A673 (cell line): ENCODE data around the gene MAGI3.

Experiments used
- EZH2 ChIP-seq: fragments of 200-600 bp; sonication (generic); IDR thresholded peaks from 2 replicates; pipeline ENCODE4 v1.6.1; 2017; ENCODE audit warnings: borderline replicate concordance, low read depth, mild to moderate bottlenecking, mixed read lengths, antibody characterized with exemption, low read length; ENCODE audit not compliant: poor library complexity, severe bottlenecking
- TF ChIP-seq, protein P1 (sequence below): fragments of 300-800, 200-600 bp; sonication (generic); conservative IDR thresholded peaks from 2 replicates; pipeline ENCODE4 v1.5.1; 2017; ENCODE audit warnings: low read depth, mild to moderate bottlenecking, antibody characterized with exemption, low read length, moderate library complexity, mixed read lengths

- TF ChIP-seq, protein P1, sequence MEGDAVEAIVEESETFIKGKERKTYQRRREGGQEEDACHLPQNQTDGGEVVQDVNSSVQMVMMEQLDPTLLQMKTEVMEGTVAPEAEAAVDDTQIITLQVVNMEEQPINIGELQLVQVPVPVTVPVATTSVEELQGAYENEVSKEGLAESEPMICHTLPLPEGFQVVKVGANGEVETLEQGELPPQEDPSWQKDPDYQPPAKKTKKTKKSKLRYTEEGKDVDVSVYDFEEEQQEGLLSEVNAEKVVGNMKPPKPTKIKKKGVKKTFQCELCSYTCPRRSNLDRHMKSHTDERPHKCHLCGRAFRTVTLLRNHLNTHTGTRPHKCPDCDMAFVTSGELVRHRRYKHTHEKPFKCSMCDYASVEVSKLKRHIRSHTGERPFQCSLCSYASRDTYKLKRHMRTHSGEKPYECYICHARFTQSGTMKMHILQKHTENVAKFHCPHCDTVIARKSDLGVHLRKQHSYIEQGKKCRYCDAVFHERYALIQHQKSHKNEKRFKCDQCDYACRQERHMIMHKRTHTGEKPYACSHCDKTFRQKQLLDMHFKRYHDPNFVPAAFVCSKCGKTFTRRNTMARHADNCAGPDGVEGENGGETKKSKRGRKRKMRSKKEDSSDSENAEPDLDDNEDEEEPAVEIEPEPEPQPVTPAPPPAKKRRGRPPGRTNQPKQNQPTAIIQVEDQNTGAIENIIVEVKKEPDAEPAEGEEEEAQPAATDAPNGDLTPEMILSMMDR: no peak
- no peak for TF ChIP-seq EZH2
Observed at GRCh38 chr1:113663165-113663951, 273.0 kb downstream of the MAGI3 start.
